Erythroblast (primary cell): ENCODE results near the gene STX18.

Source experiments
- GATA1 ChIP-seq: IDR thresholded peaks from 2 replicates; pipeline ENCODE4 v1.6.1; 2011; ENCODE audit warnings: low read depth, mild to moderate bottlenecking, control low read depth, low read length, moderate library complexity
- POLR2A ChIP-seq: IDR thresholded peaks from 2 replicates; pipeline ENCODE4 v1.6.1; 2011; ENCODE audit warnings: mild to moderate bottlenecking, low read length

- TF ChIP-seq POLR2A: no peak
- TF ChIP-seq GATA1: no peak
Measured at GRCh38 chr4:4532371-4533154, 9.3 kb downstream of the STX18 start.
